SH-SY5Y (cell line): ENCODE measurements around the gene TMEM120B.

Experiments used
- GATA2 ChIP-seq: IDR thresholded peaks from 2 replicates; pipeline ENCODE4 v1.6.1; 2011; ENCODE audit warnings: mild to moderate bottlenecking, low read depth, low read length
- GATA3 ChIP-seq: IDR thresholded peaks from 2 replicates; pipeline ENCODE4 v1.6.1; 2011; ENCODE audit warnings: low read depth, mild to moderate bottlenecking, low read length, moderate library complexity

DNA sequence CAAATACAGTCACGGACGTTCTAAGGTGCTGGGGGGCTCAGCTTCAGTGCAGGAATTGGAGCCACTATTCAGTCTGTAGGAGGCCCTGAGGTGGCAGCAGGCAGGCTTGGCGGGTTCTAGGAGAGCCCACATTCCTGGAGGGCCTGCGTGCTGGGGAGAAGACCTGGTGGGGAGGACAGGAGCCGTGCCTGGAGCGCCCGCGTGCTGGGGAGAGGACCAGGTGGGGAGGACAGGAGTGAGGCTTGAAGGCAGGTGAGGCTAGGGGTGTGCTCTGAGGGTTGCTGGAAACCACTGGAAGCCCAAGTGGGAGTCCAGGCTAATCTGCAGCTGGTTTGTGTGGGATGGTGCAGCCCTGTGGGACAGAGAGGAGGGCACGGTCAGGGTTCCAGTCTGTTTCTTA lies 57.8 kb downstream of the TMEM120B start:
- no peak for TF ChIP-seq GATA2
- no peak for TF ChIP-seq GATA3
